Measurements from ENCODE around the gene CCT5.

The CCT5 gene

GRCh38 chr5:10249948-10250805 is at the start of gene CCT5:
CCT5 (plus strand) TSS chr5:10250280; CDS start chr5:10250341, 61 bp downstream.
- peak; percentile 95 to 96 for DNase-seq

- no peak for DNase-seq
These were observed 48.7 kb upstream of the CCT5 start for GRCh38 chr5:10201223-10201868.

- no peak for DNase-seq
These were observed 47.8 kb upstream of the CCT5 start for GRCh38 chr5:10202089-10202910.

GRCh38 chr5:10209004-10209403 is 41.1 kb upstream of the CCT5 start:
- DNase-seq, result no peak

- no peak for DNase-seq
These were observed 36.8 kb upstream of the CCT5 start for GRCh38 chr5:10213316-10213715.

GRCh38 chr5:10214041-10214440 is 36.0 kb upstream of the CCT5 start:
- DNase-seq, result no peak

- no peak for DNase-seq
These were observed 34.7 kb upstream of the CCT5 start for GRCh38 chr5:10215366-10215765.

- DNase-seq, result no peak
These were observed 34.0 kb upstream of the CCT5 start for GRCh38 chr5:10216107-10216506.

GRCh38 chr5:10218658-10219057 is 31.4 kb upstream of the CCT5 start:
- DNase-seq, result no peak

- DNase-seq, result no peak
These were observed 31.0 kb upstream of the CCT5 start for GRCh38 chr5:10219068-10219467.

GRCh38 chr5:10220248-10220647 is 29.8 kb upstream of the CCT5 start:
- DNase-seq, result no peak

GRCh38 chr5:10222326-10222725 is 27.8 kb upstream of the CCT5 start:
- no peak for DNase-seq

GRCh38 chr5:10227379-10227778 is 22.7 kb upstream of the CCT5 start:
- DNase-seq, result no peak

GRCh38 chr5:10228288-10228687 is 21.8 kb upstream of the CCT5 start:
- no peak for DNase-seq

GRCh38 chr5:10229306-10230048 is 20.6 kb upstream of the CCT5 start:
- no peak for DNase-seq

GRCh38 chr5:10232386-10232785 is 17.7 kb upstream of the CCT5 start:
- no peak for DNase-seq

- DNase-seq, result no peak
These were observed 17.1 kb upstream of the CCT5 start for GRCh38 chr5:10233011-10233410.

GRCh38 chr5:10233505-10233904 is 16.6 kb upstream of the CCT5 start:
- no peak for DNase-seq

- no peak for DNase-seq
These were observed 14.7 kb upstream of the CCT5 start for GRCh38 chr5:10235350-10235749.

- no peak for DNase-seq
These were observed 6.3 kb upstream of the CCT5 start for GRCh38 chr5:10243660-10244240.

- DNase-seq, result no peak
These were observed 5.6 kb upstream of the CCT5 start for GRCh38 chr5:10244342-10244944.

GRCh38 chr5:10246761-10247160 is 3.3 kb upstream of the CCT5 start:
- no peak for DNase-seq
